HG02981 (cell line): Measurements from ENCODE around the gene ERBIN.
"Not testable (repeated sequence)": the region's sequence is repeated elsewhere in the genome, so short reads cannot be mapped to it uniquely, and the experiment has no call there.

Experiments
- ATAC-seq: cut with Tn5 transposase; IDR thresholded peaks from one replicate; pipeline ENCODE4 v1.9.1; 2021; ENCODE audit warnings: mild to moderate bottlenecking, moderate library complexity; ENCODE audit not compliant: unreplicated experiment

The ERBIN gene

GRCh38 chr5:66002415-66002814 is 76.0 kb downstream of the ERBIN start:
- no peak for ATAC-seq

DNA sequence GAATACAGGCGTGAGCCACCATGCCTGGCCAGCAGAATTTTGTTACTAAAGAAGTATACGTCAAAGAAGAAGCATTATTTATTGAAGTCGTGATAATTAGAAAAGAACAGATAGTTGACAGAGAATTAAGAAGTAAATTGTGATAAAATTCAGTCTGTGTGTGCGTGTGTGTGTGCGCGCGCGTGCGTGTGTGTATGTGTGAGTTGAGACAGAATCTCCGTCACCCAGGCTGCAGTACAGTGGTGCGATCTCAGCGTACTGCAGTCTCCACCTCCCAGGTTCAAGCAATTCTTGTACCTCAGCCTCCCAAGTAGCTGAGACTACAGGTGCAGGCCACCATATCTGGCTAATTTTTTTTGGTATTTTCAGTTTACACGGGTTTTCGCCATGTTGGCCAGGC is 77.8 kb downstream of the ERBIN start:
- ATAC-seq: no peak

- no peak for ATAC-seq
Observed at GRCh38 chr5:66009277-66009676, 82.9 kb downstream of the ERBIN start.

- peak; percentile 47 for ATAC-seq
Observed at GRCh38 chr5:66010476-66010875, 84.1 kb downstream of the ERBIN start.

DNA sequence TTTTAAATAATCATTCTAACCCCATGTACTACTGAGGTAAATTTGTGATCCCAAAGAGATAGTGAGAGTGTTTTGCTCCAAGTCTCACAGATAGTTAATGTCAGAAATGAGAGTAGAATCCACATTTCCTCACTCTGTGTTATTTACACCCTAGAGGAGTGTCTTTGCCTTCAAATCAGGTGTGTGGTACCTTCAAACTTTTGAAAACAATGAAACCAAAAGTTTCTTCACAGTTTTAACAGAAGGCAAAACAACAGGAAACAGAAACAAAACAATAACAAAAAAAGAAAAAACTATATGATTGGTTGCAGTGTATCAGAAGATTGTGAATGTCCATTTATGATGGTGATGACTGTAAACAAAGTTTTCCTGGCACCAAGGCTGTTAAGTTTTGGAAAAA is 85.9 kb downstream of the ERBIN start:
- ATAC-seq: no peak

DNA sequence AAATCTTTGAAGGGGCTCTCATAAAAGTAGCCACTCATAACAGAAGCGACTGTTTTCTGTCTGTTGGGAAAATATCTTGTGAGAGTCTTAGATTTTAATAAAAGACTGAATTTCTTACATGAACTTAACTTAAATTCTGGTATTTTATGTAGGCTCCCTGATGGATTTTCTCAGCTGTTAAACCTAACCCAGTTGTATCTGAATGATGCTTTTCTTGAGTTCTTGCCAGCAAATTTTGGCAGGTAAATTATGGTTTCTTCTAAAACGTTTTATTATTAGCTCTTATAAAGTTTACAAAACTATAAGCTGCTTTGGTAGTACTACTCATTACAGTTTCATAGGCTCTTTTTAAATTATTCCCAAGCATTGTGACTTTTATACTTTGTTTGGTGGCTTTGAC is 87.0 kb downstream of the ERBIN start:
- ATAC-seq: no peak

DNA sequence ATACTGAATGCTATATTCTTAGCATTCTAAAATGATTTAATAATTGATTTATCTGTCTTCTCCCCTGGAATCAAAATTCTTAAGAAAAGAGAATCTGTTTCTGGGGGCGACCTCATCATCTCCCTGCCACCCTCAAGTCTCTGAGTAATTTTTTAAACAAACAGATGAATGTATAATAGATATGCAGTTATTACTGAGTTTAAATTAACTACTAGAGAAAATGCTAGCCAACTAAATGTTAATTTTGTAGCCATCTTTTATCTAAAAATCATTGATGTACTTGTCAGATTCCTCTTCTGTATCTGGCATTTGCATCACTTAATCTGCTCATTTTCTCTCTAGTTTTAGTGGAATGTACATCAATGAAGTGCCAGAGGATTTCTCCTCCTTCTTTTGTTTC is 87.5 kb downstream of the ERBIN start:
- ATAC-seq: no peak

DNA sequence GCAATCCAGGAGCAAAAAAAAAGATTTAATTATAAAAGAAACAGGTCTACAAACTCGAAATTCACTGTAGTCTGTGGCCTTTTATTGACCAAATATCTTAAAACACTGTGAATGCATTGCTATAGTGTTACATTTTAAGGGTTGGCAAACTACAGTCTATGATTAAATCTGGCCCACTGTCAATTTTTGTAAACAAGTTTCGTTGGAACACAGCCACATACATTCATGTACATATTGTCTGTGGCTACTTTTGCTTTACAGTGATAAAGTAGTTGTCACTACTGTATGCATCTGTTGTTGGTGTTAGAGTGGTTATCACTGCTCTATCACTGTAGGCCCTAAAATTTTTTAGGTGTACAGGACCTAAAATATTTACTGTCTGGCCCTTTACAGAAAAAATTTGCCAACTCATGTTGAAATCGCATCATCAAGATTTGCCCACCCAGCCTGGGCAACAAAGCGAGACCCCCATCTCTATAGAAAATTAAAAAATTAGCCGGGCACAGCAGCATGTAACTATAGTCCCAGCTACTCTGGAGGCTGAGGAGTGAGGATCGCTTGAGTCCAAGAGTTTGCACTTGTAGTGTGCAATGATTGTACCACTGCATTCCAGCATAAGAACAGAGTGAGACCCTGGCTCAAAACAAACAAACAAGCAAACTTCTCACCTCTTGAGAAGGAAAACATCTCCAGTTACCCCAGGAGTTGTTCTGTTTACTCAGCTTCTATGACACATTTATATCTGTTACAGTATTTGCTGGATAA is 89.0 kb downstream of the ERBIN start:
- no peak for ATAC-seq

GRCh38 chr5:66021585-66021984 is 95.2 kb downstream of the ERBIN start:
- no peak for ATAC-seq

DNA sequence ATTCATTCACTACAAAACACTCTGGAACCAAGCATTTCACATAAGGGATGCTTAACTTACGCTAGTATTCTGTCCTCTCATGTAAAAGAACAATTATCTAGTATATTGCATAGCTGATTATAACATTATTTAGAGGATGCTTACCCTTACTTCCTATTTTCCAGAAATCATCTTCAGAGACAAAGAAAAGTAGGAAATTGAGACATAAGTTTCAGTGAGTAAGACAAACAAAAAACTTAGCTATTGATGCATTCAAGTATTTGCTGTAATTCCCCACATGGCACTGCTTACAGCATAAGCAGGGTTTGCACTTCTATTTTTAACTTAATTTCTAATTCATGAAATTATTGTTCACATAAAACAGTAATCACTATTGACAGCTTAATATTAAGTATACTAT is 112.9 kb downstream of the ERBIN start:
- ATAC-seq: no peak

- no peak for ATAC-seq
Observed at GRCh38 chr5:66039701-66040100, 113.3 kb downstream of the ERBIN start.

DNA sequence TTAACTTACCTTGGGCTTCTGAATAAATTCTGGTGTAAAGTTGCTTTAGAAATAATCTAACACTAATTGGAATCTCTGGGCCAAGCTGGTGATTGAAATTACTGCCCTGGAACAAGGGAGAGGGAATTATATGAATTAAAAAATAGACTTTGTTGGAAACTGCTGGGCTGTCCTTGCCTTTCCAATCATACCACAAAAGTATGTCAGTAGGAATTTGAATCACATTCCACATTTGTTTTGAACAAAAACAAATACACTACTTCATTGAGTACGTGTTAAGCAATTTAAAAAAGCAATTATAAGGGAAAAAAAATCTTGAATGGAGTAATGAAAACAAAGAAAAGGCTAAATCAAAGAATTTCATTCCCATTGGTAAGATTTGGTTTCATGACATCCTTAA is 115.3 kb downstream of the ERBIN start:
- no peak for ATAC-seq

- ATAC-seq: no peak
Observed at GRCh38 chr5:66057239-66057638, 130.9 kb downstream of the ERBIN start.

GRCh38 chr5:66061320-66061719 is 134.9 kb downstream of the ERBIN start:
- not testable (repeated sequence) for ATAC-seq

GRCh38 chr5:66063061-66063460 is 136.7 kb downstream of the ERBIN start:
- not testable (repeated sequence) for ATAC-seq

DNA sequence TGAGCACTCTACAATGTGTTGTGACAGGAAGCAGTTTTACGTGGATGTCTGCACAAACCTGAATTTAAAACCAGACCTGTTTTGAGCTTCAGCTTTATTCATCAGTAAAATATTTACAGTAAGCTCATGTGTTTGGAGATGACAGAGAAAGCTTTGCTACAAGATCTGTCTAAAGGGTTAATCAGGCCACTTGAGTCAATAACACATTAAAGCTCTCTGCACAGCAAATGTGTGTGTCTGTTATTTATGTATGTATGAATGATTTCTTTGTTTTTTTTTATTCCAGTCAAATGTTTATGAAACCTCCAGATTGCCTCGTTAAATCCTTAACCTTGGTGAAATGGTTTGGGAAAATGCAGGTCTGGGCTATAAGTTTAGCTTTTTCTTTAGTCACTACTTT is 140.5 kb downstream of the ERBIN start:
- no peak for ATAC-seq

- ATAC-seq: no peak
Observed at GRCh38 chr5:66072031-66072430, 145.7 kb downstream of the ERBIN start.

GRCh38 chr5:66074901-66075300 is 148.5 kb downstream of the ERBIN start:
- no peak for ATAC-seq

DNA sequence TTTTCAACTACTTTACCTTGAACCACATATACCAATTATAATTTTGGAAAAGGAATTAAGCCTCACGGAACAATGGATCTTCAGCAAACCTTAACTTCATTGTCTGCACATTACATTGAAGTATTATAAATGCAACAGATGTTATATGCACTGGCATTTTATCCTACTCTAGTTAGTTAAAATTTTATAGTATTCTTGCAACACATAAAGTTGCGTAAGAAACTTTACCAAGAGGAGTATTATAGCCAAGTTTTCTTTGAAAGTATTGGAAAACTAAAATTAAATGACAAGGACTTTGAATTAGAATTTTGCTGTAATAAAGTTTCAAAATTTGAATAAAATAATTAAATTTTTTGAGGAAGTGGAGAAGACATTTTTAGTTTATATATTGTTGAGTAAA is 154.3 kb downstream of the ERBIN start:
- no peak for ATAC-seq

DNA sequence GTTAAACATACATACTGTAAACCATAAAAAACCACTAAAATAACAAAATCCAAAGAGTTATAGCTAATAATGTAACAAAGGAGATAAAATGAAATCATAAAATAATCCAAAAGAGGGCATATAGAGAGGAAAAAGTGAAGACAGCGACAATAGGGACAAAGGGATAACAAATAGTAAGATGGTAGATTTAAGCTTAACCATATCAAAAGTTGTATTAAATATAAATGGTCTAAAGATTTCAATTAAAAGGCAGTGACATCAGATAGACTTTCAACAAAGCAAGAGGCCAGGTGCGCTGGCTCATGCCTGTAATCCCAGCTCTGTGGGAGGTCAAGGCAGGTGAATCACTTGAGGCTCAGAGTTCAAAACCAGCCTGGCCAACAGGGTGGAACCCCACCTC is 163.0 kb downstream of the ERBIN start:
- ATAC-seq: no peak

GRCh38 chr5:66100851-66101250 is 174.5 kb downstream of the ERBIN start:
- ATAC-seq: no peak

DNA sequence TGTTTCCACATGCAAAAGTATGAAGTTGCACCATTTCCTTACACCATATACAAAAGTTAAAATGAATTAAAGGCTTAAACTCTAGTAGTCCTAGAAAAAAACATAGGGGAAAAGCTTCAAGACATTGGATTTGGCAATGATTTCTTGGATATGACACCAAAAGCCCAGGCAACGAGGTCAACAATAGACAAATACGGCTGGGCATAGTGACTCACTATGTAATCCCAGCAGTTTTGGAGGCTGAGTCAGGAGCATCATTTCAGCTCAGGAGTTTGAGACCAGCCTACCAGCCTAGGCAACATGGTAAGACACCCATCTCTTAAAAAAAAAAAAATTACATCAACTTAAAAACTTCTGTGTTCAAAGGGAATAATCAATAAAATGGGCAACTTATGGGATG is 186.8 kb downstream of the ERBIN start:
- ATAC-seq: no peak

- ATAC-seq: no peak
Observed at GRCh38 chr5:66118304-66118703, 191.9 kb downstream of the ERBIN start.
